OCI-LY1 (cell line): ENCODE measurements around the gene NDUFAB1.
"Not testable (repeated sequence)": the region's sequence is repeated elsewhere in the genome, so short reads cannot be mapped to it uniquely, and the experiment has no call there.

Experiments used
- H2AFZ ChIP-seq: fragments of 200-600 bp; sonication (generic), shearing (Covaris generic); 2 replicates; pipeline ENCODE4 v1.6.0; 2014; ENCODE audit warnings: antibody characterized with exemption, mild to moderate bottlenecking, low read length
- H3F3A ChIP-seq: fragments of 200-600 bp; sonication (generic), shearing (Covaris generic); 2 replicates; pipeline ENCODE4 v1.6.0; 2014; ENCODE audit warnings: mild to moderate bottlenecking, antibody characterized with exemption, low read length, moderate library complexity; ENCODE audit not compliant: insufficient read depth
- H3K27ac ChIP-seq: fragments of 200-600 bp; sonication (generic); 2 replicates; pipeline ENCODE4 v1.5.1; 2014; ENCODE audit warnings: low read length, mixed run types, mild to moderate bottlenecking, low read depth; ENCODE audit not compliant: poor library complexity, severe bottlenecking
- H3K27me3 ChIP-seq: fragments of 200-600 bp; sonication (generic); 2 replicates; pipeline ENCODE4 v1.6.0; 2014; ENCODE audit warnings: antibody characterized with exemption, mild to moderate bottlenecking, low read length, moderate library complexity; ENCODE audit not compliant: insufficient read depth
- H3K36me3 ChIP-seq: fragments of 200-600 bp; sonication (generic); 2 replicates; pipeline ENCODE4 v1.6.1; 2014; ENCODE audit warnings: mild to moderate bottlenecking, antibody characterized with exemption, low read length, moderate library complexity, mixed read lengths; ENCODE audit not compliant: insufficient read depth
- H3K4me1 ChIP-seq: fragments of 200-600 bp; sonication (generic); 2 replicates; pipeline ENCODE4 v1.5.1; 2014; ENCODE audit warnings: mild to moderate bottlenecking, low read length, moderate library complexity; ENCODE audit not compliant: insufficient read depth, severe bottlenecking
- H3K4me2 ChIP-seq: fragments of 200-600 bp; sonication (generic), shearing (Covaris generic); 2 replicates; pipeline ENCODE4 v1.6.1; 2014; ENCODE audit warnings: low read length
- H3K4me3 ChIP-seq: fragments of 200-600 bp; sonication (generic); 2 replicates; pipeline ENCODE4 v1.5.1; 2014; ENCODE audit warnings: low read length, low read depth, mild to moderate bottlenecking, mixed read lengths; ENCODE audit not compliant: poor library complexity, severe bottlenecking
- H3K79me2 ChIP-seq: fragments of 200-600 bp; shearing (Covaris generic); 2 replicates; pipeline ENCODE4 v1.6.1; 2016; ENCODE audit warnings: mixed run types, low read length, mixed read lengths; ENCODE audit not compliant: insufficient read depth
- H3K9ac ChIP-seq: fragments of 200-600 bp; sonication (generic), shearing (Covaris generic); 2 replicates; pipeline ENCODE4 v1.6.1; 2014; ENCODE audit warnings: mild to moderate bottlenecking, low read length, mixed read lengths
- H3K9me2 ChIP-seq: fragments of 200-600 bp; sonication (generic), shearing (Covaris generic); 2 replicates; pipeline ENCODE4 v1.6.1; 2014; ENCODE audit warnings: low read depth, mild to moderate bottlenecking, low read length, mixed read lengths
- H3K9me3 ChIP-seq: fragments of 200-600 bp; shearing (Covaris generic); 2 replicates; pipeline ENCODE4 v1.6.1; 2014; ENCODE audit warnings: low read length, mixed read lengths
- H4K20me1 ChIP-seq: fragments of 200-600 bp; sonication (generic), shearing (Covaris generic); 2 replicates; pipeline ENCODE4 v1.6.0; 2016; ENCODE audit warnings: mild to moderate bottlenecking, low read length; ENCODE audit not compliant: insufficient read depth
- EZH2 ChIP-seq: fragments of 200-600 bp; sonication (generic), shearing (Covaris generic); IDR thresholded peaks from 2 replicates; pipeline ENCODE4 v1.8.0; 2017; ENCODE audit warnings: borderline replicate concordance, mixed run types, mild to moderate bottlenecking, antibody characterized with exemption, low read length, moderate library complexity, mixed read lengths
- TF ChIP-seq, protein P1 (sequence below): fragments of 200-600 bp; sonication (generic), shearing (Covaris generic); IDR thresholded peaks from 2 replicates; pipeline ENCODE4 v1.5.1; 2017; ENCODE audit warnings: mild to moderate bottlenecking, antibody characterized with exemption, low read length, moderate library complexity, mixed read lengths

NDUFAB1 gene

DNA sequence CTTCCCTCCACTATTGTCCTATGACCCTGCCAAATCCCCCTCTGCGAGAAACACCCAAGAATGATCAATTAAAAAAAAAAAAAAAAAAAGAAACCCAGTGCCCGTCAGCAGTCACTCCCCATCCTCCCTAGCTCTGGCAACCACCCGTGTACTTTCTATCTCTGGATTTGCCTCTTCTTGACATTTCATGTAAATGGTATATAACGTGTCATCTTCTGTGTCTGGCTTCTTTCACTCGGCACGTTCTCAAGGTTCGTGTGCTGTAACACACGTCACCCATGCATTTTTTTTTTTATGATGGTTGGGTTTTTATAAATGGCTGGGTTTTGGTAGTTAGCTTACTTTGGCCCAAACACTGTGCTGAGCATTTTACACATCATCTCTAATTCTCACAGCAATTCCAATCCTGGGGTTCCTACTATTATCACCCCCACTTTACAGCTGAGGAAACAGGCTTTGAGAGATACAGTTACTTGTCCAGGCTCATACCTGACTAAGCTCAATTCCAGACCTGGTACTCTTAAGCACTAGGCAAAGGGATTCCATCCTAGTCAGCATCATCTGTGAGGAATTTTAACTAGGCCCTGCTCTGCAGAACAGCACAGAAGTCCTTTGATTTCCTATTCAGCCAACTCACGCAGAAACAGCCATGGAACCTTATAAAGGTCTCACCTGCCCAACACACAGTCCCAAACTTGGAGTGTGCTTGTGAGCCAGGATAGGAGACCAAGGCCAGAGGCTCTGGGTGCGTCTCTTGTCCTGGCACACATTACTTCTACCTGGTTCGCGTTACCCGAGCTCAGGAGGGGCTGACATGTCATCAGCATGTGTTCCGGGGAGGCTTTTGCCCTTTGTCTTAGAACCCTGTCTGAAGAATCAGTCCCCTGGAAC is 11.7 kb downstream of the NDUFAB1 start:
- Histone ChIP-seq H3K4me1 (no peaks in the 10 kb centered on the region), H3K4me2 (no peak overlapping the region), H3K27me3 (no peaks in the 10 kb centered on the region), H4K20me1 (no peaks in the 10 kb centered on the region), H3K9me2 (no peaks in the 10 kb centered on the region), H3K79me2 (0 out of 2 replicates have a peak, but pooled peaks cover 4% of the 10 kb centered on the region), H2AFZ (no peak overlapping the region), H3K9ac (no peak overlapping the region), H3K4me3 (no peak overlapping the region), H3K9me3 (no peaks in the 10 kb centered on the region), H3K36me3 (peaks cover 79% of the 10 kb centered on the region), H3F3A (no peaks in the 10 kb centered on the region), H3K27ac (no peak overlapping the region)
- no peak for TF ChIP-seq EZH2
- TF ChIP-seq, protein P1, sequence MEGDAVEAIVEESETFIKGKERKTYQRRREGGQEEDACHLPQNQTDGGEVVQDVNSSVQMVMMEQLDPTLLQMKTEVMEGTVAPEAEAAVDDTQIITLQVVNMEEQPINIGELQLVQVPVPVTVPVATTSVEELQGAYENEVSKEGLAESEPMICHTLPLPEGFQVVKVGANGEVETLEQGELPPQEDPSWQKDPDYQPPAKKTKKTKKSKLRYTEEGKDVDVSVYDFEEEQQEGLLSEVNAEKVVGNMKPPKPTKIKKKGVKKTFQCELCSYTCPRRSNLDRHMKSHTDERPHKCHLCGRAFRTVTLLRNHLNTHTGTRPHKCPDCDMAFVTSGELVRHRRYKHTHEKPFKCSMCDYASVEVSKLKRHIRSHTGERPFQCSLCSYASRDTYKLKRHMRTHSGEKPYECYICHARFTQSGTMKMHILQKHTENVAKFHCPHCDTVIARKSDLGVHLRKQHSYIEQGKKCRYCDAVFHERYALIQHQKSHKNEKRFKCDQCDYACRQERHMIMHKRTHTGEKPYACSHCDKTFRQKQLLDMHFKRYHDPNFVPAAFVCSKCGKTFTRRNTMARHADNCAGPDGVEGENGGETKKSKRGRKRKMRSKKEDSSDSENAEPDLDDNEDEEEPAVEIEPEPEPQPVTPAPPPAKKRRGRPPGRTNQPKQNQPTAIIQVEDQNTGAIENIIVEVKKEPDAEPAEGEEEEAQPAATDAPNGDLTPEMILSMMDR: no peak

DNA sequence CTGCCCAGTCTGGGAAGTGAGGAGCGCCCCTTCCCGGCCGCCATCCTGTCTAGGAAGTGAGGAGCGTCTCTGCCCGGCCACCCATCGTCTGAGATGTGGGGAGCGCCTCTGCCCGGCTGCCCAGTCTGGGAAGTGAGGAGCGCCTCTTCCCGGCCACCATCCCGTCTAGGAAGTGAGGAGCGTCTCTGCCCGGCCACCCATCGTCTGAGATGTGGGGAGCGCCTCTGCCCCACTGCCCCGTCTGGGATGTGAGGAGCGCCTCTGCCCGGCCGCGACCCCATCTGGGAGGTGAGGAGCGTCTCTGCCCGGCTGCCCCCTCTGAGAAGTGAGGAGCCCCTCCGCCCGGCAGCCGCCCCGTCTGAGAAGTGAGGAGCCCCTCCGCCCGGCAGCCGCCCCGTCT is 12.8 kb downstream of the NDUFAB1 start:
- not testable (repeated sequence) for H3K27me3 ChIP-seq, H3K27ac ChIP-seq, H3K9me2 ChIP-seq, H3K4me3 ChIP-seq, H3K79me2 ChIP-seq, H3K4me2 ChIP-seq, H3K4me1 ChIP-seq, H4K20me1 ChIP-seq, H3F3A ChIP-seq, H2AFZ ChIP-seq, H3K9ac ChIP-seq, H3K9me3 ChIP-seq
- H3K36me3 ChIP-seq: peaks cover 71% of the 10 kb centered on the region

DNA sequence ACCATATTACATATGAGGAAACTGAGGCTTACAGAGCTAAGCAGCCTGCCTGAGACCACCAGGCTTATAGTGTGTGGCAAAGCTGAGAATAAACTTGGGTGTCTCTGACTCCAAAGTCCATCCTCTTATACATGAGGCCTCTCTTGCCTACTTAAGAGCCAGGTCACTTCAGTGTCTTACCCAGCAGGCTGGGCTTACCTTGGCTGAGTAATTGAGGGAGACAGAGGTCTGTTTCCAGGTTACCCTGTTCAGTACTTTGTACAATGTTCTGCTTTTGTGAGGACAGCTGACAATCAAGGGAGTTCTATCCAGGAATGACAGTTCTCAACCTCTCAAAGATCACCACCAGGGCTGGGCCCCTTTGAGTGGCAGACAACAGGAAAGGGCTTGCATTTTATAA is 14.4 kb downstream of the NDUFAB1 start:
- Histone ChIP-seq H3K4me3 (no peak overlapping the region), H3K27me3 (no peaks in the 10 kb centered on the region), H3K9me2 (no peaks in the 10 kb centered on the region), H3K36me3 (peaks cover 56% of the 10 kb centered on the region), H4K20me1 (no peaks in the 10 kb centered on the region), H3K27ac (no peak overlapping the region), H3K4me1 (no peaks in the 10 kb centered on the region), H3F3A (no peaks in the 10 kb centered on the region), H3K79me2 (no peaks in the 10 kb centered on the region), H2AFZ (no peak overlapping the region), H3K4me2 (no peak overlapping the region), H3K9me3 (no peaks in the 10 kb centered on the region), H3K9ac (no peak overlapping the region)
- TF ChIP-seq, protein P1: no peak
- no peak for TF ChIP-seq EZH2

DNA sequence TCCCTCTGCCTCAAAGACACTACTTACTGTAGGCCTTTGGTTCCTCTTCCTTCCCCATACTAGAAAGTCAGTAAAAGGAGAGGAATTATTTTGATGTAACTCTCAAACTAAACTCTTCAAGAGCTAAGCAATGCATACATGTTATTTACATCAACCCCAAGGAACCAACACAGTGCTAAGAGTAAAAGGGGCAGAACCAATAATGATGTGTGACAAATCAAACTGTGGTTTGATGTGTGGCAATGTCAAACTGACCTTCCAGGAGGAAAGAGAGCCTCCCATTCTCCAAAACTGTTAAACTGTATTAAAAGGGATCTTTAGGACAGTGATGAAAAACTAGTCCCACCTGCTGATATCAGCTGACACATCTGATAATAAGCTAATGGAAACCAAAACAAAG is 15.7 kb downstream of the NDUFAB1 start:
- no peaks in the 10 kb centered on the region for H3K9me3 ChIP-seq
- no peaks in the 10 kb centered on the region for H4K20me1 ChIP-seq
- peaks cover 50% of the 10 kb centered on the region for H3K36me3 ChIP-seq
- no peaks in the 10 kb centered on the region for H3F3A ChIP-seq
- no peak overlapping the region for H3K9ac ChIP-seq
- H3K79me2 ChIP-seq: no peaks in the 10 kb centered on the region
- H3K9me2 ChIP-seq: no peaks in the 10 kb centered on the region
- no peaks in the 10 kb centered on the region for H3K27me3 ChIP-seq
- H3K4me1 ChIP-seq: no peaks in the 10 kb centered on the region
- no peak overlapping the region for H3K4me2 ChIP-seq
- no peak overlapping the region for H3K27ac ChIP-seq
- H2AFZ ChIP-seq: no peak overlapping the region
- no peak overlapping the region for H3K4me3 ChIP-seq
- TF ChIP-seq, protein P1: no peak
- TF ChIP-seq EZH2: no peak
